Measurements from ENCODE around the gene SPATA31D4. TPM values are rescaled to one million over a fixed set of nuclear protein-coding genes. Genes with fewer than 3 reads are reported as not detected.

Gene SPATA31D4
- total and polyA plus RNA-seq, 4 donors = not detected

DNA sequence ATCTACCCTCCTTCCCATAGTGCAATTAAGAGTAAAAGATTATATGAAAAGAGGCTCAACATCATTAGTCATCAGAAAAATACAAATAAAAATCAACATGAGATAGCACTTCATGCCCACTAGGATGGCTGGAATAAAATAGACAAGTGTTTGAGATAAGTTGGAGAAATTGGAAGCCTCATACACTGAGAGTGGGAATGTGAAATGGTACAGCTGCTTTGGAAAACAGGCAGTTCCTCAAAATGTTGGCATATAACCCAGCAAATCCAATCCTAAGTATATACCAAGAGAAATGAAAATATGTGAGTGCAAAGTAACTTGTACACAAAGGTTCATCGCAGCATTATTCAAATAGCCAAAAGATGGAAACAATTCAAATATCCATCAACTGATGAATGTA, 24.9 kb downstream of the SPATA31D4 start:
- Histone ChIP-seq H3K4me3 (no peak overlapping the region), H3K36me3 (ENCODE audit: control insufficient read depth in 4 of 4, insufficient read depth in 4 of 4, low read length in 4 of 4) (no peaks in the 10 kb centered on the region), H3K9me3 (ENCODE audit: control insufficient read depth in 4 of 4, insufficient read depth in 3 of 4, low read length in 3 of 4) (peaks cover 0 to 9% (median 6%) of the 10 kb centered on the region in 4 donors), H3K27me3 (ENCODE audit: control insufficient read depth in 3 of 3, insufficient read depth in 3 of 3, low read length in 2 of 3) (no peaks in the 10 kb centered on the region), H3K9ac (ENCODE audit: insufficient read depth in 1 of 2, low read length in 2 of 2) (no peak overlapping the region), H3K27ac (ENCODE audit: low read depth in 1 of 2, low read length in 1 of 2) (no peak overlapping the region), H3K4me1 (ENCODE audit: control insufficient read depth in 5 of 5, insufficient read depth in 5 of 5, low read length in 5 of 5) (no peaks in the 10 kb centered on the region)
- ATAC-seq (ENCODE audit: insufficient read depth, low FRiP score) = no peak
- peak in 2 of 3 donors; percentile 61 to 66 for DNase-seq
- WGBS, 2 donors = 83 to 94% methylated on average over 1 of the region's 1 CpG
- TF ChIP-seq, protein P1, sequence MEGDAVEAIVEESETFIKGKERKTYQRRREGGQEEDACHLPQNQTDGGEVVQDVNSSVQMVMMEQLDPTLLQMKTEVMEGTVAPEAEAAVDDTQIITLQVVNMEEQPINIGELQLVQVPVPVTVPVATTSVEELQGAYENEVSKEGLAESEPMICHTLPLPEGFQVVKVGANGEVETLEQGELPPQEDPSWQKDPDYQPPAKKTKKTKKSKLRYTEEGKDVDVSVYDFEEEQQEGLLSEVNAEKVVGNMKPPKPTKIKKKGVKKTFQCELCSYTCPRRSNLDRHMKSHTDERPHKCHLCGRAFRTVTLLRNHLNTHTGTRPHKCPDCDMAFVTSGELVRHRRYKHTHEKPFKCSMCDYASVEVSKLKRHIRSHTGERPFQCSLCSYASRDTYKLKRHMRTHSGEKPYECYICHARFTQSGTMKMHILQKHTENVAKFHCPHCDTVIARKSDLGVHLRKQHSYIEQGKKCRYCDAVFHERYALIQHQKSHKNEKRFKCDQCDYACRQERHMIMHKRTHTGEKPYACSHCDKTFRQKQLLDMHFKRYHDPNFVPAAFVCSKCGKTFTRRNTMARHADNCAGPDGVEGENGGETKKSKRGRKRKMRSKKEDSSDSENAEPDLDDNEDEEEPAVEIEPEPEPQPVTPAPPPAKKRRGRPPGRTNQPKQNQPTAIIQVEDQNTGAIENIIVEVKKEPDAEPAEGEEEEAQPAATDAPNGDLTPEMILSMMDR (IDR thresholded peaks at IDR 0.05; ENCODE audit: control extremely low read depth, extremely low read depth) = no peak

DNA sequence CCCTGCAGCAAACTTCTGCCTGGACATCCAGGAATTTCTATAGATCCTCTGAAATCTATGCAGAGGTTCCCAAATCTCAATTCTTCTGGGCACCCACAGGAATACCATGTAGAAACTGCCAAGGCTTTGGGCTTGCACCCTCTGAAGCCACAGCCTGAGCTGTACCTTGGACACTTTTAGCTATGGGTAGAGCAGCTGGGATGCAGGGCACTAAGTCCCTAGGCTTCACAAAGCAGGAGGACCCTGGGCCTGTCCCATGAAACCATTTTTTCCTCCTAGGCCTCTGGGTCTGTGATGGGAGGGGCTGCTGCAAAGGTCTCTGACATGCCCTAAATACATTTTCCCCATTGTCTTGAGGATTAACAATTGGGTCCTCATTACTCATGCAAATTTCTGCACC, 27.4 kb downstream of the SPATA31D4 start:
- DNase-seq (no peak), ATAC-seq (ENCODE audit: insufficient read depth, low FRiP score) (no peak)
- TF ChIP-seq, protein P1 (IDR thresholded peaks at IDR 0.05; ENCODE audit: control extremely low read depth, extremely low read depth) = no peak

GRCh38 chr9:81964218-81965171, 36.3 kb downstream of the SPATA31D4 start:
- Histone ChIP-seq H3K9ac (ENCODE audit: insufficient read depth in 1 of 2, low read length in 2 of 2) (no peak overlapping the region), H3K27ac (ENCODE audit: low read depth in 1 of 2, low read length in 1 of 2) (no peak overlapping the region), H3K27me3 (ENCODE audit: control insufficient read depth in 3 of 3, insufficient read depth in 3 of 3, low read length in 2 of 3) (no peaks in the 10 kb centered on the region), H3K9me3 (ENCODE audit: control insufficient read depth in 4 of 4, insufficient read depth in 3 of 4, low read length in 3 of 4) (peaks cover 0 to 3% (median under 1%) of the 10 kb centered on the region in 4 donors), H3K4me3 (no peak overlapping the region), H3K4me1 (ENCODE audit: control insufficient read depth in 5 of 5, insufficient read depth in 5 of 5, low read length in 5 of 5) (no peaks in the 10 kb centered on the region), H3K36me3 (ENCODE audit: control insufficient read depth in 4 of 4, insufficient read depth in 4 of 4, low read length in 4 of 4) (no peaks in the 10 kb centered on the region)
- ATAC-seq (ENCODE audit: insufficient read depth, low FRiP score) (no peak), DNase-seq (peak in 2 of 3 donors; percentile 12 to 25)
- 74 to 80% methylated on average over 6 of the region's 6 CpGs for WGBS, 2 donors
- TF ChIP-seq, protein P1 (IDR thresholded peaks at IDR 0.05; ENCODE audit: control extremely low read depth, extremely low read depth) = no peak

More for the DNA sequence above, 27.4 kb downstream of the SPATA31D4 start:
- H3K9ac ChIP-seq (ENCODE audit: insufficient read depth in 1 of 2, low read length in 2 of 2) = no peak overlapping the region
- H3K36me3 ChIP-seq (ENCODE audit: control insufficient read depth in 4 of 4, insufficient read depth in 4 of 4, low read length in 4 of 4) = no peaks in the 10 kb centered on the region
- no peak overlapping the region for H3K4me3 ChIP-seq
- no peak overlapping the region for H3K27ac ChIP-seq (ENCODE audit: low read depth in 1 of 2, low read length in 1 of 2)
- no peaks in the 10 kb centered on the region for H3K4me1 ChIP-seq (ENCODE audit: control insufficient read depth in 5 of 5, insufficient read depth in 5 of 5, low read length in 5 of 5)
- no peaks in the 10 kb centered on the region for H3K27me3 ChIP-seq (ENCODE audit: control insufficient read depth in 3 of 3, insufficient read depth in 3 of 3, low read length in 2 of 3)
- H3K9me3 ChIP-seq (ENCODE audit: control insufficient read depth in 4 of 4, insufficient read depth in 3 of 4, low read length in 3 of 4) = peaks cover 0 to 7% (median 6%) of the 10 kb centered on the region in 4 donors

Measured in lung (tissue), 12 donors.